Left ventricle myocardium inferior (tissue), 1 donor: ENCODE measurements around the gene CCDC182. TPM values are rescaled to one million over a fixed set of nuclear protein-coding genes. Genes with fewer than 3 reads are reported as not detected.

Experiments
- DNase-seq: peaks from one replicate; pipeline ENCODE4 v3.0.0-alpha.2; 2020
- H3K27ac ChIP-seq: fragments of 200-600 bp; replicated peaks from 2 replicates; pipeline ENCODE4 v1.8.0; 2021
- H3K27me3 ChIP-seq: fragments of 200-600 bp; 2 replicates; pipeline ENCODE4 v1.8.0; 2021; ENCODE audit warnings: low read depth
- H3K36me3 ChIP-seq: fragments of 200-600 bp; 2 replicates; pipeline ENCODE4 v1.8.0; 2021
- H3K4me1 ChIP-seq: fragments of 200-600 bp; 2 replicates; pipeline ENCODE4 v1.8.0; 2021
- H3K4me3 ChIP-seq: fragments of 200-600 bp; 2 replicates; pipeline ENCODE4 v1.8.0; 2021; ENCODE audit warnings: mild to moderate bottlenecking, moderate library complexity
- H3K9me3 ChIP-seq: fragments of 200-600 bp; replicated peaks from 2 replicates; pipeline ENCODE4 v1.8.0; 2021
- intact Hi-C: fragments of 100-400 bp; cut with micrococcal nuclease; formaldehyde crosslinking; loops from one replicate; pipeline ENCODE4 v1.11.0; 2022
- total RNA-seq: library from RNA; stranded (reverse); fragmentation: NEBNext Ultra II Directional; extraction: Animal tissue kit (Norgen Biotek cat#: 25700); gene quantifications from one replicate; pipeline ENCODE4 v1.2.1, GENCODE V29; 2021
- TF ChIP-seq, protein P1 (sequence below): fragments of 200-600 bp; IDR thresholded peaks from 2 replicates; pipeline ENCODE4 v1.8.0; 2021; ENCODE audit warnings: antibody characterized with exemption, mild to moderate bottlenecking, borderline replicate concordance
- donor health status: DM: no; HTN: yes; CAD: no; lungs with severe emphysema.

CCDC182 gene
- total RNA-seq, 1 donor from 2014 or later, result not detected

DNA sequence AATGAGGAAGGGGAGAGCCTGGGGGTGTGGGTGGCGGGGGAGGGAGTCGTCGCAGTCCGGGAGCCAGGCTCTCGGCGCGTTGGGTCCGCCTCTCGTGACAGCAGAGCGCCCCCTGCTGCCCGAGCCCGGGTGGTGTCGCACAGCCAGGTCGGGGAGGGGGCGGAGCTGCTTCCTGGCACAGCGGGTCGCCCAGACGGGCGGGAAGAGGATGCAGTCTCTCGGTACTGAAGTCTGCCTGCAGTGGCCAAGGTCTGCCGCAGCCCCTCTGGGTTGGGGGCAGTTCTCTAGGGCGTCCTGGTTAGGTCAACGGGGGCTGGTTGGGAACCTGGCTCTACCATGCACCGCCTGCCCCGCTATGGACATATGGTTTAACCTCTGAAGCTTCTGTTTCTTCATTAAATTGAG lies 38.2 kb upstream of the CCDC182 start:
- Histone ChIP-seq H3K4me1 (peaks cover 35% of the 10 kb centered on the region), H3K9me3 (no peaks in the 10 kb centered on the region), H3K36me3 (no peaks in the 10 kb centered on the region), H3K4me3 (peak overlapping the region; percentile 45), H3K27me3 (no peaks in the 10 kb centered on the region), H3K27ac (no peak overlapping the region)
- TF ChIP-seq, protein P1, sequence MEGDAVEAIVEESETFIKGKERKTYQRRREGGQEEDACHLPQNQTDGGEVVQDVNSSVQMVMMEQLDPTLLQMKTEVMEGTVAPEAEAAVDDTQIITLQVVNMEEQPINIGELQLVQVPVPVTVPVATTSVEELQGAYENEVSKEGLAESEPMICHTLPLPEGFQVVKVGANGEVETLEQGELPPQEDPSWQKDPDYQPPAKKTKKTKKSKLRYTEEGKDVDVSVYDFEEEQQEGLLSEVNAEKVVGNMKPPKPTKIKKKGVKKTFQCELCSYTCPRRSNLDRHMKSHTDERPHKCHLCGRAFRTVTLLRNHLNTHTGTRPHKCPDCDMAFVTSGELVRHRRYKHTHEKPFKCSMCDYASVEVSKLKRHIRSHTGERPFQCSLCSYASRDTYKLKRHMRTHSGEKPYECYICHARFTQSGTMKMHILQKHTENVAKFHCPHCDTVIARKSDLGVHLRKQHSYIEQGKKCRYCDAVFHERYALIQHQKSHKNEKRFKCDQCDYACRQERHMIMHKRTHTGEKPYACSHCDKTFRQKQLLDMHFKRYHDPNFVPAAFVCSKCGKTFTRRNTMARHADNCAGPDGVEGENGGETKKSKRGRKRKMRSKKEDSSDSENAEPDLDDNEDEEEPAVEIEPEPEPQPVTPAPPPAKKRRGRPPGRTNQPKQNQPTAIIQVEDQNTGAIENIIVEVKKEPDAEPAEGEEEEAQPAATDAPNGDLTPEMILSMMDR, result peak; percentile 83
- intact Hi-C loops, result no loop called here
- peak; percentile 70 for DNase-seq

DNA sequence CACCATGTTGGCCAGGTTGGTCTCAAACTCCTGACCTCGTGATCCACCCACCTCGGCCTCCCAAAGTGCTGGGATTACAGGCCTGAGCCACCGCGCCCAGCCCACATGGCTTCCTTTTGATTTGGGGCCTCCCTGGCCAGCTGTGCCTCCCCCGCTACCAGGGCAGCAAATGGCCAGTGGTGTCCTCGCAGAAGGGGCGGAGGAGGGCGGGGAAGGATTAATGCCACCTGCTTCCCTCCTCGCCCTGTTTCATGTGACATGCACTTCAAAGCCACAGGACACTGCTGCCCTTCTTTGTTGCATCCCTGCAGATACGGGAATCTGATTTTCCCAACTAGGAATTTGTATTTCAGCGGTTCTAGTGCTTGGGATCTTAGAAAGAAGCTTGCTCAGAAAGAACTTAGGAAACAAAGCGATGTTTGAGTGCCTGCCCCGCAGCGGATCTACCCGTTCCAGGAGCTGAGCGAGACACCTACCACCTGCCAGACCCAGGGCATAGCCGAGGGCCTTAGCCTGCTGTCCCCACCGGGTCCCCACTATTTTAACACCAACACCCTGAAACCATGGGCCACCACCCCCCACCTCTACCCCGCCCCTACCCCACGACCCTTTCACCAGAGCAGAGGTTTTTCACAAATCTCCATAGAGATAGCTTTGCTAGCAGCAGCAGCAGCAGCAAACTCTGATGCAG lies 37.7 kb upstream of the CCDC182 start:
- Histone ChIP-seq H3K4me1 (peaks cover 35% of the 10 kb centered on the region), H3K9me3 (no peaks in the 10 kb centered on the region), H3K4me3 (peak overlapping the region; percentile 45), H3K27ac (peak overlapping the region; percentile 53), H3K27me3 (no peaks in the 10 kb centered on the region), H3K36me3 (no peaks in the 10 kb centered on the region)
- DNase-seq, result no peak
- intact Hi-C loops, result no loop called here
- TF ChIP-seq, protein P1, result no peak

GRCh38 chr17:57782062-57782490 lies 37.0 kb upstream of the CCDC182 start:
- intact Hi-C loops, result no loop called here
- H3K36me3 ChIP-seq, result no peaks in the 10 kb centered on the region
- H3K27ac ChIP-seq, result peak overlapping the region; percentile 53
- no peak for DNase-seq
- H3K9me3 ChIP-seq, result no peaks in the 10 kb centered on the region
- TF ChIP-seq, protein P1, result no peak
- H3K4me1 ChIP-seq, result peaks cover 35% of the 10 kb centered on the region
- H3K27me3 ChIP-seq, result no peaks in the 10 kb centered on the region
- no peak overlapping the region for H3K4me3 ChIP-seq

- H3K36me3 ChIP-seq, result no peaks in the 10 kb centered on the region
- peaks cover 35% of the 10 kb centered on the region for H3K4me1 ChIP-seq
- TF ChIP-seq, protein P1, result no peak
- no peaks in the 10 kb centered on the region for H3K27me3 ChIP-seq
- H3K27ac ChIP-seq, result peak overlapping the region; percentile 53
- no peak overlapping the region for H3K4me3 ChIP-seq
- intact Hi-C loops, result no loop called here
- H3K9me3 ChIP-seq, result no peaks in the 10 kb centered on the region
- no peak for DNase-seq
Measured at GRCh38 chr17:57781386-57782061, 36.4 kb upstream of the CCDC182 start.

DNA sequence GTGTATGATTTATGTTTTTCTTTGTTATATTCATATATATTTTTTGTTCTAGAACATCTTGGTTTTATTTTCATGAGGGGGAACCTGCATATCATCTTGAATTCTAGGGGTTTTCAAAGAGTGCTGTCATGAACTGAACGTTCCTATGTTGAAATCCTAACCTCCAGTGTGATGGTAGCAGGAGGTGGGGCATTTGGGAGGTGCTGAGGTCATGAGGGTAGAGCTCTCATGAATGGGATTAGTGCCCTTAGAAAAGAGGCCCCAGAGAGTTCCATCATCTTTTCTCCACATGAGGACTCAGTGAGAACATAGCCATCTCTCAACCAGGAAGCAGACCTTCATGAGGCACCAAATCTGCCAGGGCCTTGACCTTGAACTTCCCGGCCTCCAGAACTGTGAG lies 34.6 kb upstream of the CCDC182 start:
- intact Hi-C loops, result no loop called here
- no peaks in the 10 kb centered on the region for H3K36me3 ChIP-seq
- H3K27ac ChIP-seq, result no peak overlapping the region
- peaks cover 35% of the 10 kb centered on the region for H3K4me1 ChIP-seq
- DNase-seq, result no peak
- H3K9me3 ChIP-seq, result no peaks in the 10 kb centered on the region
- H3K27me3 ChIP-seq, result no peaks in the 10 kb centered on the region
- TF ChIP-seq, protein P1, result no peak
- no peak overlapping the region for H3K4me3 ChIP-seq
